Breast epithelium (tissue), 3 donors: Measurements from ENCODE around the gene CACNB2.

Source experiments
- CTCF ChIP-seq, 3 donors: fragments of 450-650 bp; IDR thresholded peaks; one replicate each; pipeline ENCODE4 v1.5.1; 2016 to 2017; ENCODE audit warnings: antibody characterized with exemption in 3 of 3, mild to moderate bottlenecking in 3 of 3, moderate library complexity in 3 of 3
- POLR2A ChIP-seq: fragments of 450-650 bp; IDR thresholded peaks from one replicate; pipeline ENCODE4 v1.6.1; 2016; ENCODE audit warnings: antibody characterized with exemption, mild to moderate bottlenecking, moderate library complexity
- POLR2AphosphoS5 ChIP-seq, 3 donors: sonication (generic); formaldehyde crosslinking; IDR thresholded peaks; one replicate each; pipeline ENCODE4 v1.6.1; 2017; ENCODE audit warnings: antibody characterized with exemption in 3 of 3

DNA sequence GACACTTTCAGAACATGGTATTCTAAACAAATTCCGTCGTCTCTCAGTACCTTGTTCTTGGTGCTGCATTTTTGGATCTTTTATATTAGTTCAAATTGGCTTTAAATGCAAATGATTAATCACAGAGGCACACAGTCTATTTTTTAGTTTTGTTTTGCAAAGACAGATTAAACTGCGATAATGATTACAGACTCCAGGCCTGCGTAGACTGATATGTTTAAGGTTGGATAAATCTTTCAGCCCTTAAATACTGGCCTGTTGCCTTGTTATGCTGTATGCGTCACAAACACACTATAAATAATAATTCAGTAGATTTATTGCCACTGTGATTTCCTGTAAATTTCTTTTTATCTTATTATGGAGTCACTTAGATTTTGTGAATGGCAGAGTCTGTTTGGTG, 19.3 kb downstream of the CACNB2 start:
- TF ChIP-seq CTCF (IDR thresholded peaks at IDR 0.05) (no peak), POLR2AphosphoS5 (IDR thresholded peaks at IDR 0.05) (no peak), POLR2A (no peak)
